ENCODE measurements around the gene KHDC1L. TPM values are rescaled to one million over a fixed set of nuclear protein-coding genes. Genes with fewer than 3 reads are reported as not detected.

The KHDC1L gene
- total and polyA plus RNA-seq, 2 of the 13 experiments (the other 11 are each of a cell fraction or from before 2014, with no cell fraction given), result not detected

GRCh38 chr6:73209117-73209516, 16.2 kb downstream of the KHDC1L start:
- Histone ChIP-seq H3K36me3 (replicated peaks in 1 of 2; ENCODE audit: control insufficient read depth in 1 of 2, insufficient read depth in 2 of 2, low read length in 2 of 2) (no peaks in the 10 kb centered on the region), H3K27ac (ENCODE audit: extremely low read length, insufficient read depth, low read length) (no peak overlapping the region), H3K9ac (ENCODE audit: insufficient read depth, low read depth, low read length) (no peak overlapping the region), H3K79me2 (ENCODE audit: insufficient read depth, low read length) (no peaks in the 10 kb centered on the region), H4K20me1 (ENCODE audit: insufficient read depth, low read length) (no peaks in the 10 kb centered on the region), H3K9me3 (ENCODE audit: low read length) (no peaks in the 10 kb centered on the region), H3K4me3 (replicated peaks in 1 of 3; ENCODE audit: insufficient read depth in 1 of 3, low read depth in 2 of 3, low read length in 3 of 3) (no peak overlapping the region), H2AFZ (ENCODE audit: low read length) (no peak overlapping the region), H3K27me3 (ENCODE audit: control insufficient read depth in 1 of 2, insufficient read depth in 2 of 2, low read length in 2 of 2) (no peaks in the 10 kb centered on the region), H3K4me2 (ENCODE audit: low read depth, low read length) (no peak overlapping the region), H3K4me1 (ENCODE audit: insufficient read depth, low read length) (no peaks in the 10 kb centered on the region)
- CTCF ChIA-PET (ENCODE audit: low intra/inter-chr PET ratio, low total read pairs), result no interaction called here
- no peak for DNase-seq (ENCODE audit: low spot score)
- in situ Hi-C loops (cut with HindIII; ENCODE audit: extremely low pct_ligation_motif_present, low pct_unique_long_range_greater_than_20kb) (no loop called here), intact Hi-C loops (cut with micrococcal nuclease; ENCODE audit: unreplicated experiment) (no loop called here)
- BruUV-seq (replicated peaks), result no TSS peak
- ATAC-seq, result no peak
- POLR2A ChIA-PET, result no interaction called here
- TF ChIP-seq SAFB2 (CRISPR knock-in tag; IDR thresholded peaks at IDR 0.05; ENCODE audit: borderline replicate concordance, low read depth), result no peak
- no peak for TF ChIP-seq ZNF850 (CRISPR knock-in tag; conservative IDR thresholded peaks at IDR 0.05)
- TF ChIP-seq NR2F6 (IDR thresholded peaks at IDR 0.05), result no peak
- TF ChIP-seq NR2F6 (CRISPR knock-in tag; IDR thresholded peaks at IDR 0.05), result no peak
- no peak for TF ChIP-seq TCF7 (IDR thresholded peaks at IDR 0.05; ENCODE audit: low read depth)
- TF ChIP-seq SMAD9 (CRISPR knock-in tag; IDR thresholded peaks at IDR 0.05), result no peak
- TF ChIP-seq CREM (IDR thresholded peaks at IDR 0.05), result no peak
- no peak for TF ChIP-seq CREM (CRISPR knock-in tag; IDR thresholded peaks at IDR 0.05)
- TF ChIP-seq EEA1 (CRISPR knock-in tag; IDR thresholded peaks at IDR 0.05; ENCODE audit: borderline replicate concordance), result no peak
- no peak for TF ChIP-seq ZFP91 (CRISPR knock-in tag; IDR thresholded peaks at IDR 0.05; ENCODE audit: borderline replicate concordance)
- TF ChIP-seq ZSCAN9 (CRISPR knock-in tag; IDR thresholded peaks at IDR 0.05; ENCODE audit: borderline replicate concordance), result no peak
- TF ChIP-seq ZFX (CRISPR knock-in tag; IDR thresholded peaks at IDR 0.05; ENCODE audit: low read depth), result no peak
- 3% methylated on average over 5 of the region's 9 CpGs for WGBS (ENCODE audit: low lambda C conversion rate)
- FAIRE-seq, result no peak

Data from HepG2 (cell line).